NCI-H187 (cell line): Measurements from ENCODE around the gene ZBTB7B.

Source experiments
- DNase-seq, 2 experiments: peaks; one replicate each; lab custom pipeline; 2025; lab: John Stamatoyannopoulos, UW

The ZBTB7B gene

DNA sequence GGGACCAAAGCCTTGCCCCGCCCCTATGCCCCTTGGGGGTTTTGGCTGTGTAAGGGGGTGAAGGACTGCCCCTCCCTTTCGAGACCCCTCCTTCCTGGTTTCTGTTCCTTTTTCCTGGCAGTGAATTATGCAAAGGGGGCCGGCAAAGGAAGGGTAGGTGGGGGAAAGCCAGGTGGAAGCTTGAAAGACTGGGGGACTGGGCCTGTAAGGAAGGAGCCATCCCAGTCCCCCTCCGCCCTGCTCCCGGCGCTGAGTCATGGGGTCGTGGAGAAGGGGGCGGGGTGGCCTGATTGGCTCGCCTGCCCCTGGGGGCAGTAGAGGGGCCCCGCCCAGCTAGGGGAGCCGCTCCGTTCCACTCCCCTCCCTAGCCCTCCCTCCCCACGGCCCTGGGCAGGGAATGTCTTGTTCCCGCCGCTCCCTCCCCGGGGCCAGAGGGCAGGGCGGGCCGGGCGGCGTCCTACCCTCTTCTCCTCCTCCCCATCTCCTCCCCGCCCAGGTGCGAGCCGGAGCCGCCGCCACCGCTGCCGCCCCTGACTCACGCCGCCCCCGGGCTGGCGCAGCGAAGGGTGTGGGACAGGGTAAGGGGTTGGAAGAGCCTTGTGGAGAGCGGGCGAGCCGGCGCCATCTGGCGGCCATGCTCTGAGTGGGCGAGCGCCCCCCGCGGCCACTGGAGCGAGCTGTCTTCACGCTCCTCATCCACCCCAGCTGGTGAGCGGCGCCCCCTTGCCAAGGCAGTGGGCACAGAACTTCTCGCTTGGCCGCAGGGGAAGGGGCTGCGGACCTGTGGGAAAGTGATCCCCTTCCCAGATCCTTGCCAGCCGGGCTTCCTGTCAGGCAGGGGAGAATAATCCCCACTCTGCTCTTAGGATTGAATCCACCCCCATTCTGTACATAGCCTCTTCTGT lies 14.7 kb downstream of the ZBTB7B start:
- peak; percentile 87 to 89 for DNase-seq

DNA sequence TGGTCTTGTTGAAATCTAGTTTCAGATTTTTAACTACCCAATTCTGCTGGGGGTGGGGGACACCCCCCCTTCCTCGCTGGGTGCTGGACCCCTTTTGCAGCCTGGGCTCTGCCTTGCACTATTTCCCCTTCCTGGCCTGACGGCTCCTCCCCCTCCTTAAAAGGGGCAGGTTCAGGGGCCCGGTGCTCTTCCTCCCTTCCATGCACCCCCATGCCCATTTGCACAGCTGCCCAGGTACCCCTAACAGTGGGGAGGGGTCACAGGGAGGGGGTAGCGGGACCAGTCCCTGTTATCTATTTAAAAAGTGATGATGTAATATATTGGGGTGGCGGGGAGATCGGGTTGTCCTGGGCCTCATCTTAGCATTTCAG lies 15.3 kb downstream of the ZBTB7B start:
- no peak for DNase-seq

DNA sequence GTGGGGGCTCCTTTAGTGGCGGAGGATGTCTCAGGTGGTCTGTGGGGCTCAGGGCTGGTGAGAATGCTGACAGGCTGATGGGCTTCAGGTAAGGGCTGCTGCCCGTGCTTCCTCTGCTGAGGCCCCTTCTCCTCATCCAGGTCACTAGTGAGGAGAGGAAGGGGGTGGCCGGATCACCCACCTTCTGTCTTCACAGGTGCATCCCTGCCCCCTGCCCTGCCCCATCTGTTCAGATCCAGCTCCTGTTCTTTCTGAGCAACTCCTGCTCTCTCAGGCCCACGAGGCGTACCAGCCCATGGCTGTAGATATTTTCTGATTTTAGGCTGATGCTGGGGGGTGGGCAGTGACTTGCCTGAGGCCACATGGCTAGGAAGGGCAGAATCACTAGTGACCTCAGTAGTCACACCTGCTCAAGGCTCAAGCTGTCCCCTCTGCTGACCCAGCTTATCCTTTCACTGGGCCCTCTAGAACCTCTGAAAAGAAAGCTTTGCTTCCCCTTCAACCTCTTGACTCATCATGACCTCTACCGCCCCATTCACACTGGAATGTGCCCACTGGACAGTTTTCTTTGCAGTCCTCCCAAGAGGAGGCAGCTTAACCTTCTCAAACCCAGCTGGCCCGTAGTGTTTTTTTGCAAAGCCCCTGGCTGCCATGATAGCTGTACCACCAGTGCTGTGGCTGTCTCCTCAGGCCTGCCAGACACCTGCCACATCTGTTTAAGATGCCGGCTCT lies 16.2 kb downstream of the ZBTB7B start:
- DNase-seq = no peak

DNA sequence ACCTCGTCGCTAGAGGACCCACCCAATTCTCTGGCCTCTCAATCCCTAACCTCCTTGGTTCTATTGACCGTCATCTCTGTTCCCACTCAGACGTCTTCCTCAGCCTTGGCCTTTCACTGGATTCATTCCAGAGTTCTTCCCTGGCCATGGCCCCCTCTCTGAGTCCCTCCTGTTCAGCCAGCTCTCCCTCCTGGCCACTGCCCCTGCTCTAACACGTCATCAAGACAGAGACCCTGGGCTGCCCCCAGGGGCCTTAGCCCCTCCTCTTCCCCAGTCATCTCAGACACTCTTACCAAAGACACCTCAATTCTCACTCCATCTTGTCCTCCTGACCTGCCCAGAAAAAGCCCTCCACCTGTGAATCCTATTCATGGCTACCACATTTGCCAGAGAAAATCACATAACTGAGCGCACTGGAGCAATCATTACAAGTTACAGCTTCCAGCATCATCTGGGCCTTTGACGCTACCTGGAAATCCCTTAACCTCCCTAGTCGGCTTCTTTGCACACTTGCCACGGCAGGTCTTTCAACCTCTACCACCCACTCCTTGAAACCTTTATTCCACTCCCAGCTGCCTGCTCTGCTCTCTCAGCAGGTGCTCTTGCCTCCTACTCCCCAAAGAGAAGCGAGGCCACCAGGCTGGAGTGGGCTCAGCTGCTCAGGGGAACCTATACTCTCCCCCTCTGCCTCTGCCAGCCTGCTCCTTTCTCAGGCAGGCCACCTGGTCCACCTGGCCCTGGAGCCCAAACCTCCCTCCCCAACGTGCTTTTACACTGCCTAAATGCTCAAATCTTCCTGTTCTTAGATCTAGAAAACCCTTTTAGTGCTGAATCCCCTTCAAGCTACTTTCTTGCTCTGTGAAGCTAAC lies 17.0 kb downstream of the ZBTB7B start:
- no peak for DNase-seq

DNA sequence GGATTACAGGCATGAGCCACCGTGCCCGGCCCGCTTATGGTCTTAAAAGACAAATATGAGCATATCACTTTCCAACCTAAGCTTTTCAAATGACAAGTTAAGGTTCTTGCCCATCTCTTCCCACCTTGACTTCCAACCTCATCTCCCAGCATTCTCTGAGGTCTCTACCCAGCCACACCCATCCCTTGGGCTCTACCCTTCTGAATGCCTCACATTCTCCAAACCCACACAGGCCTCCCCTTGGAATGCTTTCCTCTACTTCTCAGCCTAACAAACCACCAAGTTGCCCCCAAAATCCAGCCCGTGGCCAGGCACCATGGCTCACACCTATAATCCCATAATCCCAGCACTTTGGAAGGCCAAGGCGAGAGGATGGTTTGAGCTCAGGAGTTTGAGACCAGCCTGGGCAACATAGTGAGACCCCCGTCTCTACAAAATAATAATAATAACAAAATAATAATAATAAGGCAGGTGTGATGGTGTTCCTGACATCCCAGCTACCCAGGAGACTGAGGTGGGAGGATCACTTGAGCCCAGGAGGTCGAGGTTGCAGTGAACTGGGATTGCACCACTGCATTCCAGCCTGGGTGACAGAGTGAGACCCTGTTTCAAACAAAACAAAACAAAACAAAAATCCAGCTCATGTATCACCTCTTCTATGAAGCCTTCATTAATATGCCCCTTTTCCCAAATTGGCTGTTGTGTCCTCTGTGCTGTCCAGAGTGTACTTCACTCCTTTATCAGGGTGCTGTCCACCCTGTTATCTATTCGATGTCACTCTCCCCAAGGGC lies 19.7 kb downstream of the ZBTB7B start:
- no peak for DNase-seq

DNA sequence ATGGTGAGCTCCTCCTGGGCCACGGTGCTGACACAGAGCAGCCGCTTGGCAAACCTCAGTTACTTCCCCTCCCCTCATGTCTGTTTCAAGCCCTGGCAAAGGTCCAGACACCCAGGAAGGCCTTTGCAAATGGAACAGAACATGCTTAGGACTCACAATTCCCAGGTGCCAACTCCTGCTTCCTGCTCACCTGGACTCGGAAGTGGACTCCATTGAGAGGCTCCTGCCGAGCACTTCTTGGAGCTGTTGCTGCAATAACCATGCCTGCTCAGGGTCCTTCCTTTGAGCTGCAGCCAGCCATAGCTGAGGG lies 20.3 kb downstream of the ZBTB7B start:
- DNase-seq = peak; percentile 21 to 44

DNA sequence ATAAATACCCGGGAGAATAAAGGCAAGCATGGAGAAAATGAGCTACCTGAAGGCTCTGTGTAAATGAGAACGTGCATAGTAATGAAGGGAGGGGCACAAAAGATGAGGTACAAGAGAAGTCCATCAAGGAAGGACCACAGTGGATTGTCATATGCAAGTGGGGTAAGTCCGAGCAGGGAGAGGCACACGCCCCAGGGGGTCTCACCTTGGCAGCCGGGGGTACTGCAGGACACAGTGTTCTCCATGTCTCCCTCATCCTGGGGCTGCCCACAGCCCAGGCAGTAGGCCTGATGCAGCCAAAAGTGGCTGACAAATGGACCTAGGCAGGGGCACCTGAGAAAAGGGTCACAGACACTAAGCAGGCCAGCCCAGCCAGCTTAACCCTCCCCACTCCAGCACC lies 21.0 kb downstream of the ZBTB7B start:
- DNase-seq = no peak

DNA sequence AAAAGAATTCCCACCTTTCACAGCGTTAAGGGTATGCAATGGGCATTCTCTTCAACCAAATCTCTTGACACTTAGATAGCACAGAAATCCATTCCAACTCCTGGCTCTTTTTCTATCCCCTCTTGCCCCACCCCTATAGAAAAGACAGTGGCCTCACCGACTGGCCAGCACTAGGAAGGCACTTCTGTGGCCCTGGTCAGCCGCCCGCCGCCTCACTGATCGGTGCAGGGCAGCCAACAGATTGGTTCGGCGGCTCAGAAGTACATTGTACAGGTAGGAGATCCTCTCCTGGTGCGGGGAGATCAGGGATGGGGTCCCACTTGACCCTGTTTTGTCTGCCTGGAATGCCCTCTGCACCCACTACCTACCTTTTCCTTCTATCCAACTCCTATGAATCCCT lies 21.7 kb downstream of the ZBTB7B start:
- DNase-seq = no peak

DNA sequence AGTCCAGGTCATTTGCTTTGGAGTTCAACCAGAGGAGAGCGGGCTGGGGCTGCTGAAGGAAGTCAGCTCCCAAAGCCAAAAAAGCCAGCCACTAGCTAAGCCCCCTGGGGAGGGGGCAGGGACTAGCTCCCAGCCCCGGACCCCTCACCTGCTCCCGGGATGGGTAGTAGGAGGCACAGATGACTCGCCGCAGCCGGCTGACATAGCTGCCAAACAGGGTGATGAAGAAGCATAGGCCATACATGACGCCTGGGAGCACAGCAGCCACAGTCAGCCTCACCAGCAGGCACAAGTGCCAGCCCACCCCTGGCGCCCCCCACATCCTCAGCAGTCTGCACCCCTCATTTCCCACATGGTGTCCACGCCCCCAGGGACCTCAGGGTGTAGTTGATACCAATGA lies 23.6 kb downstream of the ZBTB7B start:
- DNase-seq = no peak

DNA sequence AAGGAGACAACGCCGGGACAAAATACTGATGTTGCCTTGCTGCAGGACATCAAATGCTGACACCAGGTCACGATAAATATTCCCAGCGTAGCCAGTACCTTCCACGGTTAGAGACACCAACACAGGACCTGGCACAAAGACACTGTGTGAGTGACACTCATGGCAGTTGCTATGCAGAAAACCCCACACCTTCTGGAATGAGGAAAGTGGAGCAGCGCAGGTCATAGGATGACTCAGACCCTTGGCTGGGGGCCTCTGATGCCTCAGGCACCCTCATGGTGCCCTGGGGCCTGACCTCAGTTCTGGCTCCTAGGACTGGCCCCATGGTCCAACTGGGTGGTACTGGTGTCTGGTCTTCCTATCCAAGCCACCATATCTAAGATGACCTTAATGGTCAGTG lies 24.0 kb downstream of the ZBTB7B start:
- DNase-seq = no peak

DNA sequence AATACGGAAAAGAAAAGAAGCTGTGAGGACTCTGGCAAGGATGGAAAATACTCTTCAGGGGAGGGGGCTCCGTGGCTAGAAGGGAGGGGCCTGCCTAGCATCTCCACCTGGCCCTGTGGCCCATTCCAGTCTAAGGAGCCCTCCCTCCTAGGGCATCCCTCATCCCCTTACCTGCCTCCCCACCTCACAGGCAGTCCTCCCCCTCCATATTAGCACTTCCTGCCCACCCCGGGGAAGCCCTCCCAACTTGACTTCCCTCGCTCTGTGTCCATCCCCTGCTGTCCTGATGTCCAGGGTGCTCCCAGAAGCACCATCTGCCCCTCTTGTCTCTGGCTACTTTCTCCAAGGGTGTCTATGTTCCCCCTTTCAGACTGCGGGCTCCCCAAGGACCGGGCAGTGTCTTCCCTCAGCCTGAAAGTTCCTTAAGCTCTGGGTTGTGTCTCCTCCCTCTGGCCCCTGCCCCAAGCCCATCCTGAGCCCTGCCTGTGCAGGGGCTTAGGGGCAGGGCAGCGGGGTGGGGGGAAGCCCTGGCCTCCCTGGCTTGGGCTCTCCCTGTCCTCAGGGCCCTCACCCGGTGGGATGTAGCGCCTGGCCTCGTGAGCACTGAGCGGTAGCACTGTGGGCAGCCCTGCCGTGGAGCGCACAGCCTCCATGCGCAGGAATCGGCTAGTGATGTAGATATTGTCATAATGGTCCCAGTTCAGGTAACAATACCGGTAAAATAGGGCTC lies 27.1 kb downstream of the ZBTB7B start:
- DNase-seq = no peak

DNA sequence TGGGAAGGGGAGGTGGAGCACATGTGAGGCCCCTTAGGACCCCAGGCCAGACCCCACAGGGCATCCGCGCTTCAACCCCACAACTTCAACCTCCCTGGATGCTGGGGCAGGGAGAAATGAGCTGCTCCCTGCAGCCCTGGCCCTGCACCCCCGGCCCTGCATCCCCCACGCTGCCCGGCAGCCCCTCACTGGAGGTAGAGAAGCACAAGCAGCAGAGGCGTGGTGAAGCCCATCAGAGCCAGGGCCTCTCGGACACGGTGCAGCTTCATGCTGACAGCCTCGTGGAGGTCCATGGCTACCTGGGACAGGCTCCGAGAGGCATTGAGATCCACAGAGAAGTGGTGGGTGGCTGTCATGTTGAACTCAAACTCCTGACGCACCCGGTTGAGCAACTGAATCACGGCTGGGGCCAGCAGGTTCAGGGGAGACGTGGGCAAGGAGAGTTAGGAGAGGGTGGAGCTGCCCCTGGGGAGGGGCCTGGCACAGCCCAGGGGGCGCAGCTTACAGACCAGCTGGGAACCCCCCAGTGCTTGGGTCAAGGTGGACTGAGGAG lies 27.7 kb downstream of the ZBTB7B start:
- no peak for DNase-seq

DNA sequence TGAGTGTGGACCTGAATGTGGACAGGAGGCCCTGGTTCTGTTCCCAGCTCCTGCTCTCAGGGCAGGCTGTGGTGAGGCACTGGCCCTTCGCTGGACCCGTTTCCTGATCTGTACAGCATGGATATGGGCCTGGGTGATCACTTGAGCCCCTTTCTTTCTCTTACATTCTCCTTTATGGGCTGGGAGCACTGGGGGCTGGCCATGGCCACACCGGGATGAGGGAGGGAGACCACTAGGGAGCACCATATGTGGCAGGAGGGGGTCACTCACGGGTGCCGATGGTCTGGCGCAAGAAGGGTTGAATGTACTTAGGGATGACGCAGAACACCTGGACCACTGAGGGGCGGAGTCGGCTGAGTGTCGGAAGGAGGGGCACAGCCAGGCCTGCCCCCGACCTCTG lies 28.3 kb downstream of the ZBTB7B start:
- DNase-seq = no peak

DNA sequence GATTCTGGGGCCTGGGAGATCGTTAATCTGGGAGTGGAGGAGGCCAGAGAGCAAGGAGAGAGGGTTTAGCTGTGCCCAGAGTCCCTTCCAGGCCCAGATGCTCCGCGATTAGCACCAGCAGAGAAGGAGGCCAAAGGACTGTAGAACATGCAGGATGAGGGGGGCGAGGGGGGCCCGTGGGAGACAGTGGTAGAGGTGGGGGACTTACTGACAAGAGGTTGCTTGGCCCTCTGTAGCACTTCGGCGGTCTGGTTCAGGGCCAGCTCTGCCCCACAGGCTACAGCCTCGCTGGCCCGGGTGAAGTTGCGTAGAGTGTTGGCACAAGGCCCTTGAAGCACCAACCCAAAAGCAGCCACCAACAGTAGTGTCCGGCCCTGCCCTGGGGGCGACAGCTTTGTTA lies 30.3 kb downstream of the ZBTB7B start:
- no peak for DNase-seq

DNA sequence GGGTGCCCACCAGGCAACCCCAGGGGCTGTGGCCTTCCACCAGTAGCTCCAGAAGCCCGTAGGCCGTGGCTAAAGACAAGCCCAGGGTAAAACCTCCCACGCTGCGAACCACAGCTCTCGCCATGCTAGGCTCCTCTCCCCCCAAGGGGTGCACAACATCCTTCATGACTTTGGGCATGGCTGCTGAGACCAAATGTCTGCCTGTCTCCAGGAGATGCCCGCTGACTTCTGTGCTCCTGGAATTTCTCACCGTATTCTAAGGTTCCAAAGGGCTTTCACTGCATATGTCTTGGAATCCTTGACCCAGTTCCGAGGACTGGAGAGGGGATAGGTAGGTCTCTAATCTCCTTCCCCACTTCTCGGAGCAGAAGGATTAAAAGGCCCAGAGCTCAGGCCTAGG lies 30.9 kb downstream of the ZBTB7B start, which contains the start of the genes DCST1 and DCST2:
TSS of gene DCST1 (plus strand) at position 301 of the 400 bp plus-strand sequence. CDS start 213 bp downstream, outside the sequence.
TSS of gene DCST2 (minus strand) at position 258 of the 400 bp plus-strand sequence. CDS start at position 178, 80 bp downstream.
- no peak for DNase-seq

DNA sequence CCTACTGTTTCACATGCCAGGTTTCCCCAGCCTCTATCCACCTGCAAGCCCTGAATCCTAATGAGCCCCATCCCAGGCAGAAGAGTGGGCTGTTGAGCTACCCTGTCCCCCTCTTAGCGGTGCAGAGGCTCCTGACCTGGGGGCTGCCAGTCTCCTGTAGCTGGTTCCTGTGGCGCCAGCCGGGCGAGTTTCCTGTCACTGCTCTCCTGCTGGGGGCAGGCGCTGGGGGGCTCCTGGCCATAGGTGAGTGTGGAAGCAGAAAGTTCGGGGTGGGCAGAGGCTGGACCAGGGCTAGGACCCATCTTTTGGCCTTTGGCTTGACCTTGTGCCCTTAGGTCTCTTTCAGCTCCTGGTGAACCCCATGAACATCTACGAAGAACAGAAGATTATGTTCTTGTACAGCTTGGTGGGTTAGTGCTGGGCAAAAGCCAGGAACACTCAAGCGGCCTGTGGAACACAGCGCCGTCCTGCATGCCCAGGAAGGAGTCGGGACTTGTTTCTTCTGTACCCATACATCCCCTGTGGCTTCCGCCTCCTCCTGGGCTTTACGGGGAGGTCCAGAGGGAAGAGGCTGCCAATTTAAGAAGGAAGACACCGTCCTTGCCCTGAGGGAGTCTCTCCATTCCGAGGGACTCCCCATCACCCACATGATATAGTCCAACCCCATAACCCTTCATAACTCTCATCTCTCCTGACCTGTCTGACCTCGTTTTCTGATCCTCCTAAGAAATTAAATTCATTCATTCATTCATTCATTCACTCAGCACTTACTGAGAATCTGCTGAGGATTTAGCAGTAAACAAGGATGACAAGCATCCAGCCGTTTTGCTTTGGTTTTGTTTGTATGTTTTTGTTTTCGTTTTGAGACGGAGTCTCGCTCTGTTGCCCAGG lies 32.0 kb downstream of the ZBTB7B start:
- DNase-seq = no peak

DNA sequence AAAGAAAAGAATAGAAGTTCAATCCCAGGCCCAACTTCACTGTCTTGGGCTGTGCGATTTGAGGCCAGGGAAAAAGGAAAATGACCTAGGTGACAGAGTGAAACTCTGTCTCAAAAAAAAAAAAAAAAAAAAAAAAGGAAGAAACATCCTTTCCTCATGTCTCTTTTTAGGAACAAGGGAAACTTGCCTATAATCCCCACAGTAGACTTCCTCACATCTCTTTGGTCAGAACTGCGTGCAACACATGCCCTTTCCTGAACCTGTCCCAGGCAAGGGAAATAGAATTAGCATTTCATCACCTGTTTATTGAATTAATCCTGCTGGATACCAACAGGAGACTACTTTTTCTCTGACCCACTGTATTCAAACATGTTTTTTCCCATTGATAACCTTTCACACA lies 33.3 kb downstream of the ZBTB7B start:
- no peak for DNase-seq

DNA sequence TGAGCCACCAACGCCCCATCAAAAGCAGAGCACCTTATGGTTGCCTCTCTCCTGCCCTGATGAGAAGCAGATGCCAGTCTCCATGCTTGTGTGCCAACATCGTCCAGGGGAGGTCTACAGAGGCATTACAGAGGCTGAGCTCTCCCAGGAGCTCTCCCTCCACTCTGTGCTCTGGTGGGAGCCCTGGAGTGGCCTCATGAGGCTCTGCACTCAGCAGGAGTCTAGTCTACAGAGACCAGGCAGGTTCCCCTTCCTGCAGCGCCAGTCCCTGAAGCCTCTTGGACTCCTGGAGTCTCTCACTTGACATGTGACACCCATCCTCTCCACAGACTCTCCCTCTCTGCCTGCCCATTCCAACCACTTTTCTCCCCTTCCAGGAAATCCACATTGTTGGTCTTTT lies 34.4 kb downstream of the ZBTB7B start:
- DNase-seq = peak in 1 of 2 experiments; percentile 16

DNA sequence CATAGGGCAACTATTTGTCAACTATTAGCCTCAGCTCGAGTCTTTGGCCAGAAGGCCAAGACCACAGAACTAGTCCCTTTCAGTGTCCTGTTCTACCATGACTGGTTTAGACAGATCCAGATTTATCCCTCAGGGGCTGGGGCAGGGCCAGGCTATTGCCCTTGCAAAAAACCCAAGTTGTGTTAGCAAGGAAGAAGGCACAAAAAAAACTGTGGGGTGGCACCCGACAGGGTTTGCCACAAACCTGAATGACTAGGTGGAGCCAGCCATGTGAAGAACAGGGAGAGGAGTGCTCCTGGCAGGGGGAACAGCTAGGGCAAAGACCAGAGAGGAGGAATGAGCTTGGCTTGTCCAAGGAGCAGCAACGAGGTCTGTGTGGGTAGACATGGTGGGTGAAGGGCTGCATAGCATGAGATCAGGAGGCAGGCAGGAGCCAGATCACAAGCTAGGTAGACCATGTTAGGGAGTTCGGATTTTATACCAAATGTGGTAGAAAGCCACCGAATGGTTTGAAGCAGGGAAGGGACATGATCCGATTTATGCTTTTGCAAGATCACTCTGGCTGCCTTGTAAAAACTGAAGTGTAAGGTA lies 35.3 kb downstream of the ZBTB7B start:
- no peak for DNase-seq
